MM.1S (cell line): ENCODE data around the gene MYH11.

ENCODE experiments used
- DNase-seq: peaks from one replicate; pipeline ENCODE4 v3.0.0-alpha.2; 2015
- H2AFZ ChIP-seq: fragments of 300-600 bp; sonication (generic); 2 replicates; pipeline ENCODE4 v1.6.0; 2016; ENCODE audit warnings: antibody characterized with exemption, low read length
- H3F3A ChIP-seq: fragments of 300-600 bp; sonication (generic); 2 replicates; pipeline ENCODE4 v1.6.1; 2016; ENCODE audit warnings: mild to moderate bottlenecking, antibody characterized with exemption, low read length, moderate library complexity, mixed read lengths; ENCODE audit not compliant: insufficient read depth
- H3K27ac ChIP-seq: fragments of 300-600 bp; sonication (generic); 2 replicates; pipeline ENCODE4 v1.5.1; 2016; ENCODE audit warnings: mild to moderate bottlenecking, low read length
- H3K27me3 ChIP-seq: fragments of 300-600 bp; sonication (generic); replicated peaks from 2 replicates; pipeline ENCODE4 v1.6.0; 2016; ENCODE audit warnings: low read length; ENCODE audit not compliant: insufficient read depth
- H3K36me3 ChIP-seq: fragments of 300-600 bp; sonication (generic); replicated peaks from 2 replicates; pipeline ENCODE4 v1.6.1; 2016; ENCODE audit warnings: mild to moderate bottlenecking, low read length, mixed read lengths; ENCODE audit not compliant: insufficient read depth
- H3K4me1 ChIP-seq: fragments of 300-600 bp; sonication (generic); 2 replicates; pipeline ENCODE4 v1.6.1; 2016; ENCODE audit warnings: low read length, mixed read lengths
- H3K4me2 ChIP-seq: fragments of 300-600 bp; sonication (generic); 2 replicates; pipeline ENCODE4 v1.6.0; 2016; ENCODE audit warnings: low read depth, low read length
- H3K4me3 ChIP-seq: fragments of 300-600 bp; sonication (generic); 2 replicates; pipeline ENCODE4 v1.5.1; 2016; ENCODE audit warnings: low read length, mixed read lengths
- H3K79me2 ChIP-seq: fragments of 300-600 bp; sonication (generic); 2 replicates; pipeline ENCODE4 v1.6.1; 2016; ENCODE audit warnings: mixed run types, low read length, mixed read lengths
- H3K9ac ChIP-seq: fragments of 300-600 bp; sonication (generic); 2 replicates; pipeline ENCODE4 v1.6.1; 2016; ENCODE audit warnings: low read length, mixed read lengths
- H3K9me2 ChIP-seq: fragments of 300-600 bp; sonication (generic); replicated peaks from 2 replicates; pipeline ENCODE4 v1.6.1; 2016; ENCODE audit warnings: mild to moderate bottlenecking, low read length, mixed read lengths; ENCODE audit not compliant: insufficient read depth
- H3K9me3 ChIP-seq: fragments of 300-600 bp; sonication (generic); replicated peaks from 2 replicates; pipeline ENCODE4 v1.6.1; 2016; ENCODE audit warnings: mild to moderate bottlenecking, low read length, mixed read lengths; ENCODE audit not compliant: insufficient read depth
- H4K20me1 ChIP-seq: fragments of 300-600 bp; sonication (generic); 2 replicates; pipeline ENCODE4 v1.6.1; 2016; ENCODE audit warnings: mild to moderate bottlenecking, low read length, moderate library complexity, mixed read lengths; ENCODE audit not compliant: insufficient read depth
- CTCF ChIP-seq: fragments of 300-600 bp; sonication (generic); IDR thresholded peaks from 2 replicates; pipeline ENCODE4 v1.5.1; 2016; ENCODE audit warnings: antibody characterized with exemption, low read length, mixed read lengths
- EZH2 ChIP-seq: fragments of 300-600 bp; sonication (generic); optimal IDR thresholded peaks from 2 replicates; pipeline ENCODE3; 2017; ENCODE audit warnings: low read depth, mild to moderate bottlenecking, antibody characterized with exemption, low read length, mixed read lengths
- EZH2phosphoT487 ChIP-seq: fragments of 300-600 bp; sonication (generic); IDR thresholded peaks from 2 replicates; pipeline ENCODE4 v1.6.1; 2018; ENCODE audit warnings: antibody characterized with exemption, low read length

MYH11 gene

GRCh38 chr16:15716694-15717447 lies 140.0 kb downstream of the MYH11 start:
- Histone ChIP-seq H3K79me2 (no peaks in the 10 kb centered on the region), H3K9ac (no peak overlapping the region), H3K27me3 (no peaks in the 10 kb centered on the region), H3K36me3 (no peaks in the 10 kb centered on the region), H2AFZ (no peak overlapping the region), H4K20me1 (no peaks in the 10 kb centered on the region), H3K4me1 (no peaks in the 10 kb centered on the region), H3F3A (no peaks in the 10 kb centered on the region), H3K27ac (no peak overlapping the region), H3K4me2 (no peak overlapping the region), H3K4me3 (no peak overlapping the region), H3K9me3 (no peaks in the 10 kb centered on the region), H3K9me2 (no peaks in the 10 kb centered on the region)
- TF ChIP-seq CTCF (no peak), EZH2 (no peak), EZH2phosphoT487 (no peak)
- no peak for DNase-seq

GRCh38 chr16:15715221-15715620 lies 141.6 kb downstream of the MYH11 start:
- Histone ChIP-seq H3K36me3 (no peaks in the 10 kb centered on the region), H3K9me3 (no peaks in the 10 kb centered on the region), H3K9ac (no peak overlapping the region), H3K27ac (no peak overlapping the region), H3K27me3 (no peaks in the 10 kb centered on the region), H3K79me2 (no peaks in the 10 kb centered on the region), H3F3A (no peaks in the 10 kb centered on the region), H2AFZ (no peak overlapping the region), H3K9me2 (no peaks in the 10 kb centered on the region), H4K20me1 (no peaks in the 10 kb centered on the region), H3K4me3 (no peak overlapping the region), H3K4me1 (no peaks in the 10 kb centered on the region), H3K4me2 (no peak overlapping the region)
- TF ChIP-seq CTCF (no peak), EZH2phosphoT487 (no peak), EZH2 (no peak)
- no peak for DNase-seq

GRCh38 chr16:15714393-15715172 lies 142.2 kb downstream of the MYH11 start:
- Histone ChIP-seq H3K4me1 (no peaks in the 10 kb centered on the region), H3K27me3 (no peaks in the 10 kb centered on the region), H3K36me3 (no peaks in the 10 kb centered on the region), H4K20me1 (no peaks in the 10 kb centered on the region), H2AFZ (no peak overlapping the region), H3K9ac (no peak overlapping the region), H3K9me2 (no peaks in the 10 kb centered on the region), H3K79me2 (0 out of 2 replicates have a peak, but pooled peaks cover 3% of the 10 kb centered on the region), H3K9me3 (no peaks in the 10 kb centered on the region), H3F3A (no peaks in the 10 kb centered on the region), H3K27ac (no peak overlapping the region), H3K4me2 (no peak overlapping the region), H3K4me3 (no peak overlapping the region)
- TF ChIP-seq CTCF (no peak), EZH2phosphoT487 (no peak), EZH2 (no peak)
- DNase-seq: no peak
